Endothelial cell (in vitro differentiated cells): ENCODE measurements around the gene DNMT3B. TPM values are rescaled to one million over a fixed set of nuclear protein-coding genes. Genes with fewer than 3 reads are reported as not detected.
A peak's percentile ranks its signal among the peaks of the same experiment; 100 is the strongest.

ENCODE experiments used
- DNase-seq: peaks from one replicate; pipeline ENCODE4 v3.0.0; 2021; ENCODE audit warnings: low spot score
- H3K27ac Mint-ChIP-seq: one replicate; pipeline ENCODE4 v1.8.0; 2021; ENCODE audit warnings: mixed read lengths, inconsistent platforms; ENCODE audit not compliant: unreplicated experiment
- H3K27me3 Mint-ChIP-seq: one replicate; pipeline ENCODE4 v1.8.0; 2021; ENCODE audit warnings: mild to moderate bottlenecking, moderate library complexity, mixed read lengths, inconsistent platforms; ENCODE audit not compliant: unreplicated experiment
- H3K36me3 Mint-ChIP-seq: one replicate; pipeline ENCODE4 v1.8.0; 2021; ENCODE audit warnings: mild to moderate bottlenecking, low read depth, mixed read lengths, inconsistent platforms; ENCODE audit not compliant: unreplicated experiment
- H3K4me1 Mint-ChIP-seq: one replicate; pipeline ENCODE4 v1.8.0; 2021; ENCODE audit warnings: mild to moderate bottlenecking, mixed read lengths, inconsistent platforms; ENCODE audit not compliant: unreplicated experiment
- H3K4me3 Mint-ChIP-seq: one replicate; pipeline ENCODE4 v1.8.0; 2021; ENCODE audit warnings: mild to moderate bottlenecking, mixed read lengths, inconsistent platforms; ENCODE audit not compliant: unreplicated experiment
- H3K9me3 Mint-ChIP-seq: one replicate; pipeline ENCODE4 v1.8.0; 2021; ENCODE audit warnings: mixed read lengths, inconsistent platforms; ENCODE audit not compliant: unreplicated experiment
- total RNA-seq: library from RNA; stranded (reverse); fragmentation: NEBNext Ultra II Directional; extraction: Animal tissue kit (Norgen Biotek cat#: 25700); gene quantifications from one replicate; pipeline ENCODE4 v1.2.1, GENCODE V29; 2021; ENCODE audit not compliant: unreplicated experiment
- TF ChIP-seq, protein P1 (sequence below): fragments of 200-600 bp; sonication (generic); IDR thresholded peaks from one replicate; pipeline ENCODE4 v1.5.0; 2021; ENCODE audit warnings: antibody characterized with exemption; ENCODE audit not compliant: unreplicated experiment

DNMT3B gene
- total RNA-seq, 1 donor from 2014 or later: 77.9 TPM

DNA sequence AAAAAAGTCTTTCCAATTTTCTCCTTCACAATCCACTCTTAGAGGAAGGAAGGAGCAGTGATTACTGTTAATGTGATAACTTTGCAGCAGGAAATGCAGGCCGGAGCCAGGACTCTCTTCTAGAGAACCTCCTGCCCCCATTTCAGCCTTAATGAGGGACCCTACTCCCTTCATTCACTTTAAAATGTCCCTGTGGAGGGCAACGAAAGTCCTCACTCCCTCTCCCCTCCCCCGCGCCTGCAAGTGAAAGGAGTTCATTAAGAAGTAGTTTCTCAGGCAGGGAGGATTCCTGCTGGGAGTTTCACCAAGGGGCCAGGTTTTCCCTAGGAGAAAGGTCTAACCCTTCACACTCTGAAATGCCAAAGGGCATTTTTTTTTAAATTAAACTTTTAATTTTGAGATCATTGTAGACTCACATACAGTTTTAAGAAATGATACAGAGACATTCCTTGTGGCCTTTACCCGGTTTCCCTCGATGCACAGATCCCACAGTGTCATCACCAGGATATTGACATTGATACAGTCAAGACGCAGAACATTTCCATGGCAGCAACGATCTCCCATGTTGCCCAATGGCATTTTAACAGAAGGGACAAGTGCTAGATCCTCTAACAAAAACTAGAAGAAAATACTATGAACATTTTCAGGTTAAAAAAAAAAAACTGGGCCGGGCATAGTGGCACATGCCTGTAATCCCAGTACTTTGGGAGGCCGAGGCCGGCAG is 12.1 kb upstream of the DNMT3B start:
- Mint-ChIP-seq H3K36me3 (no peaks in the 10 kb centered on the region), H3K27me3 (peaks cover 5% of the 10 kb centered on the region), H3K9me3 (no peaks in the 10 kb centered on the region), H3K4me1 (peaks cover 20% of the 10 kb centered on the region), H3K27ac (peak overlapping the region; percentile 36), H3K4me3 (no peak overlapping the region)
- DNase-seq: no peak
- TF ChIP-seq, protein P1, sequence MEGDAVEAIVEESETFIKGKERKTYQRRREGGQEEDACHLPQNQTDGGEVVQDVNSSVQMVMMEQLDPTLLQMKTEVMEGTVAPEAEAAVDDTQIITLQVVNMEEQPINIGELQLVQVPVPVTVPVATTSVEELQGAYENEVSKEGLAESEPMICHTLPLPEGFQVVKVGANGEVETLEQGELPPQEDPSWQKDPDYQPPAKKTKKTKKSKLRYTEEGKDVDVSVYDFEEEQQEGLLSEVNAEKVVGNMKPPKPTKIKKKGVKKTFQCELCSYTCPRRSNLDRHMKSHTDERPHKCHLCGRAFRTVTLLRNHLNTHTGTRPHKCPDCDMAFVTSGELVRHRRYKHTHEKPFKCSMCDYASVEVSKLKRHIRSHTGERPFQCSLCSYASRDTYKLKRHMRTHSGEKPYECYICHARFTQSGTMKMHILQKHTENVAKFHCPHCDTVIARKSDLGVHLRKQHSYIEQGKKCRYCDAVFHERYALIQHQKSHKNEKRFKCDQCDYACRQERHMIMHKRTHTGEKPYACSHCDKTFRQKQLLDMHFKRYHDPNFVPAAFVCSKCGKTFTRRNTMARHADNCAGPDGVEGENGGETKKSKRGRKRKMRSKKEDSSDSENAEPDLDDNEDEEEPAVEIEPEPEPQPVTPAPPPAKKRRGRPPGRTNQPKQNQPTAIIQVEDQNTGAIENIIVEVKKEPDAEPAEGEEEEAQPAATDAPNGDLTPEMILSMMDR: no peak

DNA sequence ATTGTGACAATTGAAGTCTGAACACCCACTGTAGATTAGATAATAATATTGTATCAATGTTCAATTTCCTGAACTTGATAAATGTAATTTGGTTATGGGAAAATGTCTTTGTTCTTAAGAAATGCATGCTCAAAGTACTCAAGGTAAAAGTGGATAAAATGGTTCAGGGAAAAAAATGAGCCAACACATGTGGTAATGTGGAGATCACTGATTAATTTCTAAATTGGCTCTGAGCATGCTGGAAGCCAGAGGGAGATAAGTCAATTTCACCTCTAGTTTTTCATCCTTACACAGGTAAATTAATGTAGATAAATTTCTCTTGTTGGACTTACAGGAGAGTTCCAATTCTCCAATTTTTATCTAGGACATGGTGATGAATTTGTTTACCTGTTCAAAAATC is 10.9 kb upstream of the DNMT3B start:
- no peak overlapping the region for H3K27ac Mint-ChIP-seq
- peaks cover 5% of the 10 kb centered on the region for H3K27me3 Mint-ChIP-seq
- no peaks in the 10 kb centered on the region for H3K36me3 Mint-ChIP-seq
- no peaks in the 10 kb centered on the region for H3K9me3 Mint-ChIP-seq
- peaks cover 20% of the 10 kb centered on the region for H3K4me1 Mint-ChIP-seq
- no peak for DNase-seq
- H3K4me3 Mint-ChIP-seq: no peak overlapping the region
- TF ChIP-seq, protein P1: no peak

DNA sequence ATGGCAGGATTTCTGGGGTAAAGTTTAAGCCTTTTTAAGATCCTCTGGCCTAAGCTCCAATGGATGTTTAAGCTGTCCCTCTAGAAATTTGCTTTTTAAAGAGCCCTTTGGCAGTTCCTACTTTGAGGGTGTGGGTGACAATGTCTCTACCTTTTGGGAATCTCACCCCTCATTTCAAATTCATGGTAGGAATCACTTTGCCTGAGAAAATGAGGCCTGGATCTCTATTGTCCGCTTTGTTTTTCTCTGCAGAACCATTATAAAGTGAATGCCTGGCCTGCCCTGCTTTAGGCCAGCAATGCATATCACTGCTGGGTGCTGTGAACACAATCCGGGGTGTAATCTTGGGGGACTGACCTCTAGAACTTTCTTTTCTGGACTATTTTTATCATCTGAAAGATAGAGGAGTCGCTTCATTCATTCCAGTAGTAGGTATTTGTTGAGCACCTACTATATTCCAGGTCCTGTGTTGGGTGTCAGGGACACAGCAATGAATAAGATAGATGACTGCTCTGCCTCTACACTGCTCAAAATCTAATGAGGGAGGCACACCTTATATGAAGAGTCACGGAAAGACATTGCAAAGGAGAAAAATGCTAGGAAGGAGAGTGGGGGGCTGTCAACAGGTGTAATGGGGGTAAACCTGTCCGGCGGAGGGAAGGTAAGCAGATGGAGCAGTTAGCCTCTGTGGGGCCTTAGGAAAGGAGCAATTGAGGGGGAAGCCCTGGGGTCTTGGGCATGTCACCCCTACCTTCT is 10.3 kb upstream of the DNMT3B start:
- H3K9me3 Mint-ChIP-seq: no peaks in the 10 kb centered on the region
- DNase-seq: no peak
- H3K4me1 Mint-ChIP-seq: peaks cover 20% of the 10 kb centered on the region
- TF ChIP-seq, protein P1: no peak
- no peaks in the 10 kb centered on the region for H3K36me3 Mint-ChIP-seq
- H3K27ac Mint-ChIP-seq: no peak overlapping the region
- no peak overlapping the region for H3K4me3 Mint-ChIP-seq
- H3K27me3 Mint-ChIP-seq: peaks cover 5% of the 10 kb centered on the region

DNA sequence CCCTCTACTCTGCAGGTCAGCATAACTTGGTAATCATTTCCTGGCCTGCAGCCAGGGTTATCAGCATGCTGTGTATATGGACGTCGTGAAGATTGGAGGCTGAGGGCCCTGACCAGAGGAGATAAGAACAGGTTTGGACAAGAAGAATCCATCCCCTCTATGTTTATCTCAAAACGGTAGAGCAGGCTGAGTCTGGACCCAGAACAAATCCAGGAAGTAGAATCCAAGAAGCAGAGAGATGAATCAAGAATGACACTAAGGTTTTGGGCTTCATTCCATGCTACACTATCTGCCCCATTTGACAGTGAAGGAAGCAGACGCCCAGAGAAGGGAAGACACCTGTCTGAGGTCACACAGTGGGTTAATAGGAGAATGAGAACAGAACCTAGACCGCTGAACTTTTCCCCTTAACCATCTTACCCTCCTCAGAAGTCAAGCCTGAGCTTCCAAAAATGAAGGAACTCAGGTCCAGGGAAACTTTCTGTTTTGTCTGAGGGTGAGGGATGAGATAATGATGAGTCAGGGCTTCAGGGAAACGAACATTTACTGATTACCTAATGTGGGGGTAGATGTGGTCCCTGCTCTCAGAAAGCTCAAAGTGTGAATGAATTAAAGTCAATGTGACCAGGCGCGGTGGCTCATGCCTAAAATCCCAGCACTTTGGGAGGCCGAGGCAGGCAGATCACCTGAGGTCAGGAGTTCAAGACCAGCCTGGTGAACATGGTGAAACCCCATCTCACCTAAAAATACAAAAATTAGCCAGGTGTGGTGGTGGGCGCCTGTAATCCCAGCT is 9.5 kb upstream of the DNMT3B start:
- Mint-ChIP-seq H3K9me3 (no peaks in the 10 kb centered on the region), H3K36me3 (no peaks in the 10 kb centered on the region), H3K27ac (peak overlapping the region; percentile 13), H3K4me3 (no peak overlapping the region), H3K27me3 (peaks cover 5% of the 10 kb centered on the region), H3K4me1 (peaks cover 20% of the 10 kb centered on the region)
- TF ChIP-seq, protein P1: no peak
- DNase-seq: no peak
